CD4-positive, CD25-positive, alpha-beta regulatory T cell (primary cell): ENCODE measurements around the gene KCNN1. TPM values are rescaled to one million over a fixed set of nuclear protein-coding genes. Genes with fewer than 3 reads are reported as not detected.
A peak's percentile ranks its signal among the peaks of the same experiment; 100 is the strongest.

Experiments used
- ATAC-seq, 2 donors: fragments of 150-1000 bp; cut with Tn5 transposase; one replicate each; pipeline ENCODE4 v1.10.0; 2021; ENCODE audit warnings: low read depth in 2 of 2, moderate number of reproducible peaks in 2 of 2, moderate library complexity in 1 of 2
- DNase-seq, 3 donors: peaks; one replicate each; pipeline versions ENCODE4 v3.0.0 to v3.0.0-alpha.2; 2012 to 2022; ENCODE audit warnings: mixed read lengths in 1 of 3
- H3K27ac ChIP-seq: one replicate; pipeline ENCODE4 v1.7.0; 2013; ENCODE audit warnings: mild to moderate bottlenecking, low read length; ENCODE audit not compliant: insufficient read depth, poor library complexity, severe bottlenecking
- H3K27me3 ChIP-seq: one replicate; pipeline ENCODE4 v1.7.0; 2013; ENCODE audit warnings: low read length; ENCODE audit not compliant: control insufficient read depth, insufficient read depth
- H3K36me3 ChIP-seq: one replicate; pipeline ENCODE4 v1.7.0; 2013; ENCODE audit warnings: mild to moderate bottlenecking, low read length, moderate library complexity; ENCODE audit not compliant: control insufficient read depth, insufficient read depth
- H3K4me1 ChIP-seq: 2 replicates; pipeline ENCODE4 v1.7.0; 2013; ENCODE audit warnings: mild to moderate bottlenecking, low read length; ENCODE audit not compliant: insufficient read depth, control insufficient read depth, poor library complexity, severe bottlenecking
- H3K4me3 ChIP-seq: one replicate; pipeline ENCODE4 v1.7.0; 2013; ENCODE audit warnings: low read depth, mild to moderate bottlenecking, low read length, moderate library complexity
- H3K9me3 ChIP-seq, 2 experiments: 1 replicate in 1 of 2; 2 replicates in 1 of 2; pipeline ENCODE4 v1.7.0; 2013; ENCODE audit warnings: low read length in 2 of 2, mild to moderate bottlenecking in 1 of 2, moderate library complexity in 1 of 2; ENCODE audit not compliant: control insufficient read depth in 2 of 2
- H3K27ac Mint-ChIP-seq, 3 donors: one replicate each; pipeline ENCODE4 v1.8.0; 2020 to 2022; ENCODE audit warnings: mild to moderate bottlenecking in 3 of 3, mixed read lengths in 3 of 3, moderate library complexity in 2 of 3
- H3K27me3 Mint-ChIP-seq: one replicate; pipeline ENCODE4 v1.8.0; 2022; ENCODE audit warnings: mild to moderate bottlenecking, mixed read lengths
- H3K36me3 Mint-ChIP-seq: one replicate; pipeline ENCODE4 v1.8.0; 2020; ENCODE audit warnings: mixed read lengths
- H3K4me1 Mint-ChIP-seq, 4 donors: one replicate each; pipeline ENCODE4 v1.8.0; 2020 to 2022; ENCODE audit warnings: mixed read lengths in 4 of 4, mild to moderate bottlenecking in 1 of 4
- H3K4me3 Mint-ChIP-seq, 4 donors: one replicate each; pipeline ENCODE4 v1.8.0; 2020 to 2022; ENCODE audit warnings: mild to moderate bottlenecking in 4 of 4, mixed read lengths in 4 of 4, moderate library complexity in 3 of 4
- H3K9me3 Mint-ChIP-seq, 7 donors: one replicate each; pipeline ENCODE4 v1.8.0; 2020 to 2022; ENCODE audit warnings: mixed read lengths in 7 of 7, mild to moderate bottlenecking in 3 of 7, moderate library complexity in 2 of 7
- polyA plus RNA-seq, 4 donors: library from polyadenylated mRNA; unstranded; fragments of 300-500 nt; fragmentation: Illumina TruSeq; gene quantifications; one replicate each; pipeline ENCODE4 v1.2.3, GENCODE V29; 2021
- total RNA-seq: library from RNA; stranded (reverse); gene quantifications from one replicate; pipeline ENCODE4 v1.2.3, GENCODE V29; 2022

Gene KCNN1
- total and polyA plus RNA-seq, 5 donors from 2014 or later = not detected

DNA sequence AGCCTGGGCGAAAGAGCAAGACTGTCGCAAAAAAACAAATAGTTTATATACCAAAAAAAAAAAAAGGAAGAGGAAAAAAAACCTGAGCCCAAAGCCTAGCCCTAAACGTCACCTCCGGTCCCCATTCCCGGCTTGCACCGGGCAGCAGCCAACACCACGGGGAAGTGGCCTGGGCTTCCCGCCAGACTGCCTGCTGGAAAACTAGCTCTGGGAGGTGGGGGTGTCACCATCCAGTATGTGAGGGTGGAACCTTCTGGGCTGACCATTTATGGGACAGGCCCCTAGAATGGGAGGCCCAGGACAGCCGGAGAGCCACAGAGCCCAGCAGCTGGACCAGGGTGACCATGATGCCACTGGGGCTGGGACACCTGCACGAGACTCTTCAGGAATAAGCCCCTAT is 82.5 kb downstream of the KCNN1 start:
- no peaks in the 10 kb centered on the region for H3K9me3 ChIP-seq
- H3K27me3 Mint-ChIP-seq = no peaks in the 10 kb centered on the region
- H3K36me3 Mint-ChIP-seq = no peaks in the 10 kb centered on the region
- no peaks in the 10 kb centered on the region for H3K36me3 ChIP-seq
- peaks cover 18% of the 10 kb centered on the region for H3K4me1 ChIP-seq
- no peak overlapping the region for H3K4me3 ChIP-seq
- ATAC-seq (no peak), DNase-seq (no peak)
- peak overlapping the region in 1 of 3 donors; percentile 80 for H3K27ac Mint-ChIP-seq
- H3K4me3 Mint-ChIP-seq = no peak overlapping the region
- no peaks in the 10 kb centered on the region for H3K9me3 Mint-ChIP-seq
- no peak overlapping the region for H3K27ac ChIP-seq
- no peaks in the 10 kb centered on the region for H3K27me3 ChIP-seq
- H3K4me1 Mint-ChIP-seq = peaks cover 0 to 50% (median 19%) of the 10 kb centered on the region in 4 donors

Other genes with a start within 250 kb of the KCNN1 start
- 47.6 TPM for gene MAP1S, start 247.6 kb upstream of the KCNN1 start, total RNA-seq
- gene MAP1S, start 247.6 kb upstream of the KCNN1 start, polyA plus RNA-seq = 10 to 100 TPM; 14.0 to 26.6 (median 20.1) TPM
- 71.9 TPM for gene FCHO1, start 215.6 kb upstream of the KCNN1 start, total RNA-seq
- 10 to 100 TPM in 3 of 4 donors, 1 to 10 TPM in 1; 8.3 to 16.6 (median 13.7) TPM for gene FCHO1, start 215.6 kb upstream of the KCNN1 start, polyA plus RNA-seq
- gene B3GNT3, start 172.0 kb upstream of the KCNN1 start, total RNA-seq = 0.47 TPM
- under 1 TPM in 1 of 4 donors, not detected in 3; 0.27 TPM for gene B3GNT3, start 172.0 kb upstream of the KCNN1 start, polyA plus RNA-seq
- gene INSL3, start 145.6 kb upstream of the KCNN1 start, total RNA-seq = 5.5 TPM
- 1 to 10 TPM; 1.5 to 5.4 (median 2.2) TPM for gene INSL3, start 145.6 kb upstream of the KCNN1 start, polyA plus RNA-seq
- 198 TPM for gene JAK3, start 119.1 kb upstream of the KCNN1 start, total RNA-seq
- 100 to 1,000 TPM in 1 of 4 donors, 10 to 100 TPM in 3; 80.8 to 103 (median 88.4) TPM for gene JAK3, start 119.1 kb upstream of the KCNN1 start, polyA plus RNA-seq
- 2,143 TPM for gene RPL18A, start 107.2 kb upstream of the KCNN1 start, total RNA-seq
- gene RPL18A, start 107.2 kb upstream of the KCNN1 start, polyA plus RNA-seq = 1,000 to 10,000 TPM; 3,036 to 4,374 (median 3,670) TPM
- 1.0 TPM for gene SLC5A5, start 95.2 kb upstream of the KCNN1 start, total RNA-seq
- gene SLC5A5, start 95.2 kb upstream of the KCNN1 start, polyA plus RNA-seq = 1 to 10 TPM in 3 of 4 donors, under 1 TPM in 1; 0.76 to 1.8 (median 1.3) TPM
- 32.2 TPM for gene CCDC124, start 34.1 kb upstream of the KCNN1 start, total RNA-seq
- 10 to 100 TPM; 29.6 to 42.7 (median 33.5) TPM for gene CCDC124, start 34.1 kb upstream of the KCNN1 start, polyA plus RNA-seq
- gene ARRDC2, start 41.1 kb downstream of the KCNN1 start, total RNA-seq = 151 TPM
- 10 to 100 TPM; 25.9 to 42.7 (median 36.2) TPM for gene ARRDC2, start 41.1 kb downstream of the KCNN1 start, polyA plus RNA-seq
- 60.4 TPM for gene IL12RB1, start 119.8 kb downstream of the KCNN1 start, total RNA-seq
- gene IL12RB1, start 119.8 kb downstream of the KCNN1 start, polyA plus RNA-seq = 10 to 100 TPM; 34.9 to 53.2 (median 46.3) TPM
- 45.9 TPM for gene MAST3, start 130.7 kb downstream of the KCNN1 start, total RNA-seq
- gene MAST3, start 130.7 kb downstream of the KCNN1 start, polyA plus RNA-seq = 1 to 10 TPM; 8.1 to 9.0 (median 8.6) TPM
- gene PIK3R2, start 186.1 kb downstream of the KCNN1 start, total RNA-seq = 9.4 TPM
- 1 to 10 TPM in 2 of 4 donors, under 1 TPM in 2; 0.42 to 3.6 (median 2.0) TPM for gene PIK3R2, start 186.1 kb downstream of the KCNN1 start, polyA plus RNA-seq
- 2.3 TPM for gene IFI30, start 206.7 kb downstream of the KCNN1 start, total RNA-seq
- gene IFI30, start 206.7 kb downstream of the KCNN1 start, polyA plus RNA-seq = 10 to 100 TPM in 2 of 4 donors, 1 to 10 TPM in 2; 7.1 to 17.8 (median 9.7) TPM
- 5.5 TPM for gene MPV17L2, start 226.1 kb downstream of the KCNN1 start, total RNA-seq
- 10 to 100 TPM; 11.3 to 20.8 (median 13.9) TPM for gene MPV17L2, start 226.1 kb downstream of the KCNN1 start, polyA plus RNA-seq
- 5.1 TPM for gene RAB3A, start 236.9 kb downstream of the KCNN1 start, total RNA-seq
- 1 to 10 TPM in 2 of 4 donors, under 1 TPM in 2; 0.87 to 1.6 (median 1.2) TPM for gene RAB3A, start 236.9 kb downstream of the KCNN1 start, polyA plus RNA-seq